ENCODE measurements around the gene LGALS13. TPM values are rescaled to one million over a fixed set of nuclear protein-coding genes. Genes with fewer than 3 reads are reported as not detected.
"Not testable (repeated sequence)": the region's sequence is repeated elsewhere in the genome, so short reads cannot be mapped to it uniquely, and the experiment has no call there.

The LGALS13 gene
- total RNA-seq, 1 donor: not detected

GRCh38 chr19:39613597-39613996 lies 11.3 kb downstream of the LGALS13 start:
- DNase-seq (ENCODE audit: low read depth in 2 of 3, low spot score in 2 of 3): no peak

GRCh38 chr19:39617745-39618144 lies 15.4 kb downstream of the LGALS13 start:
- no peak for DNase-seq (ENCODE audit: low read depth in 2 of 3, low spot score in 2 of 3)

GRCh38 chr19:39623946-39624345 lies 21.6 kb downstream of the LGALS13 start:
- no peak for DNase-seq (ENCODE audit: low read depth in 2 of 3, low spot score in 2 of 3)

- not testable (repeated sequence) for DNase-seq (ENCODE audit: low read depth in 2 of 3, low spot score in 2 of 3)
Observed at GRCh38 chr19:39627631-39628030, 25.3 kb downstream of the LGALS13 start.

GRCh38 chr19:39631178-39631577 lies 28.9 kb downstream of the LGALS13 start:
- no peak for DNase-seq (ENCODE audit: low read depth in 2 of 3, low spot score in 2 of 3)

GRCh38 chr19:39631626-39632025 lies 29.3 kb downstream of the LGALS13 start:
- no peak for DNase-seq (ENCODE audit: low read depth in 2 of 3, low spot score in 2 of 3)

GRCh38 chr19:39637891-39638290 lies 35.6 kb downstream of the LGALS13 start:
- no peak for DNase-seq (ENCODE audit: low read depth in 2 of 3, low spot score in 2 of 3)

- DNase-seq (ENCODE audit: low read depth in 2 of 3, low spot score in 2 of 3): no peak
Observed at GRCh38 chr19:39641773-39642172, 39.4 kb downstream of the LGALS13 start.

- no peak for DNase-seq (ENCODE audit: low read depth in 2 of 3, low spot score in 2 of 3)
Observed at GRCh38 chr19:39643591-39643990, 41.3 kb downstream of the LGALS13 start.

GRCh38 chr19:39645800-39646411 lies 43.6 kb downstream of the LGALS13 start:
- peak in 2 of 3 donors; percentile 21 to 52 for DNase-seq (ENCODE audit: low read depth in 2 of 3, low spot score in 2 of 3)

- DNase-seq (ENCODE audit: low read depth in 2 of 3, low spot score in 2 of 3): no peak
Observed at GRCh38 chr19:39647918-39648317, 45.6 kb downstream of the LGALS13 start.

GRCh38 chr19:39655613-39656012 lies 53.3 kb downstream of the LGALS13 start, which contains the start of gene LGALS16:
LGALS16 (plus strand) TSS chr19:39655913; CDS start chr19:39655962, 49 bp downstream.
- DNase-seq (ENCODE audit: low read depth in 2 of 3, low spot score in 2 of 3): no peak

Small RNA genes within 50 kb of the gene (small RNA-seq; reads per million reads assigned to genes)
- gene AC005176.2 (not detected), gene RPS29P24 (not detected), gene RPS29P25 (not detected), gene RPS29P26 (not detected), gene RPS29P30 (not detected)

Other genes with a start within 250 kb of the LGALS13 start
- 68.4 TPM for gene PAF1, start 211.4 kb upstream of the LGALS13 start, total RNA-seq
- 35.5 TPM for gene MED29, start 211.1 kb upstream of the LGALS13 start, total RNA-seq
- 98.3 TPM for gene ZFP36, start 195.7 kb upstream of the LGALS13 start, total RNA-seq
- 20.7 TPM for gene PLEKHG2, start 189.9 kb upstream of the LGALS13 start, total RNA-seq
- gene RPS16, start 166.6 kb upstream of the LGALS13 start, total RNA-seq: 641 TPM
- gene SUPT5H, start 156.9 kb upstream of the LGALS13 start, total RNA-seq: 75.9 TPM
- 42.3 TPM for gene TIMM50, start 121.7 kb upstream of the LGALS13 start, total RNA-seq
- gene DLL3, start 103.6 kb upstream of the LGALS13 start, total RNA-seq: 0.27 TPM
- not detected for gene SELENOV, start 87.4 kb upstream of the LGALS13 start, total RNA-seq
- 7.5 TPM for gene EID2B, start 69.7 kb upstream of the LGALS13 start, total RNA-seq
- 12.7 TPM for gene EID2, start 62.4 kb upstream of the LGALS13 start, total RNA-seq
- not detected for gene LGALS16, start 53.4 kb downstream of the LGALS13 start, total RNA-seq
- gene LGALS14, start 102.0 kb downstream of the LGALS13 start, total RNA-seq: under 0.01 TPM
- 17.5 TPM for gene CLC, start 135.5 kb downstream of the LGALS13 start, total RNA-seq
- not detected for gene LEUTX, start 176.3 kb downstream of the LGALS13 start, total RNA-seq
- gene DYRK1B, start 231.6 kb downstream of the LGALS13 start, total RNA-seq: 48.5 TPM
- 870 TPM for gene FBL, start 243.9 kb downstream of the LGALS13 start, total RNA-seq